Naive thymus-derived CD4-positive, alpha-beta T cell (primary cell): ENCODE measurements around the gene MRTFA. TPM values are rescaled to one million over a fixed set of nuclear protein-coding genes. Genes with fewer than 3 reads are reported as not detected.
A peak's percentile ranks its signal among the peaks of the same experiment; 100 is the strongest.

Source experiments
- ATAC-seq: fragments of 150-1000 bp; cut with Tn5 transposase; 2 replicates; pipeline ENCODE4 v1.10.0; 2021; ENCODE audit warnings: mild to moderate bottlenecking, moderate library complexity
- CTCF ChIA-PET: fragments of 350-600 bp; sonication (Branson Sonifier 250); formaldehyde crosslinking; loops from one replicate; lab custom pipeline; 2021; ENCODE audit warnings: antibody characterized with exemption; lab: Charles Lee
- POLR2A ChIA-PET: fragments of 350-600 bp; sonication (Branson Sonifier 250); formaldehyde crosslinking; loops from one replicate; lab custom pipeline; 2021; ENCODE audit warnings: antibody characterized with exemption, inconsistent platforms; lab: Charles Lee
- DNase-seq, 9 donors: peaks; one replicate each; pipeline versions ENCODE4 v3.0.0 to v3.0.0-alpha.2; 2020 to 2022; ENCODE audit warnings: mixed read lengths in 1 of 9
- H3K27ac ChIP-seq: one replicate; pipeline ENCODE4 v1.7.0; 2013; ENCODE audit warnings: mild to moderate bottlenecking, low read depth, low read length, moderate library complexity
- H3K27me3 ChIP-seq, 2 donors: one replicate each; pipeline ENCODE4 v1.7.0; 2013; ENCODE audit warnings: low read length in 2 of 2, mild to moderate bottlenecking in 2 of 2, moderate library complexity in 2 of 2; ENCODE audit not compliant: control insufficient read depth in 2 of 2, insufficient read depth in 2 of 2
- H3K36me3 ChIP-seq, 3 experiments: 1 replicate in 2 of 3; 2 replicates in 1 of 3; pipeline ENCODE4 v1.7.0; 2013; ENCODE audit warnings: low read length in 3 of 3, mild to moderate bottlenecking in 3 of 3, moderate library complexity in 1 of 3; ENCODE audit not compliant: insufficient read depth in 3 of 3, control insufficient read depth in 2 of 3
- H3K4me1 ChIP-seq, 2 donors: one replicate each; pipeline ENCODE4 v1.7.0; 2013; ENCODE audit warnings: low read length in 2 of 2, mild to moderate bottlenecking in 2 of 2, moderate library complexity in 1 of 2; ENCODE audit not compliant: control insufficient read depth in 2 of 2, insufficient read depth in 2 of 2
- H3K4me3 ChIP-seq: 2 replicates; pipeline ENCODE4 v1.7.0; 2013; ENCODE audit warnings: mild to moderate bottlenecking, low read length
- H3K9me3 ChIP-seq, 3 experiments: 1 replicate in 2 of 3; 2 replicates in 1 of 3; pipeline ENCODE4 v1.7.0; 2013; ENCODE audit warnings: low read length in 3 of 3; ENCODE audit not compliant: control insufficient read depth in 2 of 3
- H3K27ac Mint-ChIP-seq, 9 donors: one replicate each; pipeline ENCODE4 v1.8.0; 2020 to 2022; ENCODE audit warnings: mixed read lengths in 9 of 9, mild to moderate bottlenecking in 8 of 9, moderate library complexity in 5 of 9, inconsistent platforms in 2 of 9
- H3K27me3 Mint-ChIP-seq, 5 donors: one replicate each; pipeline ENCODE4 v1.8.0; 2021 to 2022; ENCODE audit warnings: mixed read lengths in 5 of 5, mild to moderate bottlenecking in 1 of 5
- H3K36me3 Mint-ChIP-seq, 5 donors: one replicate each; pipeline ENCODE4 v1.8.0; 2020 to 2022; ENCODE audit warnings: mixed read lengths in 5 of 5, mild to moderate bottlenecking in 3 of 5, inconsistent platforms in 1 of 5
- H3K4me1 Mint-ChIP-seq, 7 donors: one replicate each; pipeline ENCODE4 v1.8.0; 2020 to 2022; ENCODE audit warnings: mixed read lengths in 7 of 7, mild to moderate bottlenecking in 3 of 7, inconsistent platforms in 1 of 7
- H3K4me3 Mint-ChIP-seq, 10 donors: one replicate each; pipeline ENCODE4 v1.8.0; 2020 to 2022; ENCODE audit warnings: mild to moderate bottlenecking in 10 of 10, mixed read lengths in 10 of 10, moderate library complexity in 6 of 10, inconsistent platforms in 2 of 10
- H3K9me3 Mint-ChIP-seq, 11 donors: one replicate each; pipeline ENCODE4 v1.8.0; 2020 to 2022; ENCODE audit warnings: mixed read lengths in 11 of 11, mild to moderate bottlenecking in 4 of 11, inconsistent platforms in 1 of 11, moderate library complexity in 1 of 11
- intact Hi-C, 2 donors: fragments of 100-400 bp; cut with micrococcal nuclease; formaldehyde crosslinking; loops; one replicate each; pipeline ENCODE4 v1.15.1; 2023
- polyA plus RNA-seq, 2 donors: library from polyadenylated mRNA; unstranded; fragments of 300-500 nt; fragmentation: Illumina TruSeq; gene quantifications; one replicate each; pipeline ENCODE4 v1.2.3, GENCODE V29; 2021
- total RNA-seq, 6 experiments: library from RNA in 5 of 6; stranded (reverse) in 5 of 6; gene quantifications; 1 replicate in 5 of 6; 2 replicates in 1 of 6; pipeline ENCODE4 v1.2.3 and lab custom pipeline; 2021 to 2026

MRTFA gene
- total and polyA plus RNA-seq, 7 experiments from 2014 or later = 17.6 to 114 (median 81.5) TPM

GRCh38 chr22:40405178-40406062 lies 231.1 kb downstream of the MRTFA start:
- no peak for ATAC-seq
- no peak overlapping the region for H3K4me3 Mint-ChIP-seq
- Histone ChIP-seq H3K4me1 (peaks cover 29 to 39% of the 10 kb centered on the region in 2 donors), H3K4me3 (no peak overlapping the region), H3K27ac (no peak overlapping the region), H3K9me3 (no peaks in the 10 kb centered on the region), H3K27me3 (no peaks in the 10 kb centered on the region), H3K36me3 (peaks cover 4 to 72% (median 7%) of the 10 kb centered on the region in 3 experiments)
- H3K27me3 Mint-ChIP-seq = no peaks in the 10 kb centered on the region
- DNase-seq = no peak
- no peaks in the 10 kb centered on the region for H3K9me3 Mint-ChIP-seq
- ChIA-PET POLR2A (interaction anchor here (0.7 kb wide), 1 partner anchor 9 kb away, joined by 3 read pairs; no protein-coding TSS in a partner anchor), CTCF (interaction anchor here (0.5 to 1.0 kb wide), 2 partner anchors 10 to 122 kb away, joined by 3 to 4 read pairs; no protein-coding TSS in a partner anchor)
- peaks cover 6 to 41% (median 18%) of the 10 kb centered on the region in 5 donors for H3K36me3 Mint-ChIP-seq
- intact Hi-C loops = no loop called here
- H3K27ac Mint-ChIP-seq = peak overlapping the region in 2 of 9 donors; percentile 65 to 90
- peaks cover 31 to 40% (median 36%) of the 10 kb centered on the region in 7 donors for H3K4me1 Mint-ChIP-seq

GRCh38 chr22:40404251-40405177 lies 232.0 kb downstream of the MRTFA start:
- H3K27me3 ChIP-seq = no peaks in the 10 kb centered on the region
- Mint-ChIP-seq H3K36me3 (peaks cover 6 to 41% (median 18%) of the 10 kb centered on the region in 5 donors), H3K27ac (peak overlapping the region in 8 of 9 donors; percentile 29 to 95 (median 90)), H3K4me1 (peaks cover 39 to 49% (median 45%) of the 10 kb centered on the region in 7 donors), H3K4me3 (no peak overlapping the region), H3K9me3 (no peaks in the 10 kb centered on the region), H3K27me3 (no peaks in the 10 kb centered on the region)
- no peak overlapping the region for H3K4me3 ChIP-seq
- ChIA-PET CTCF (interaction anchor here (1.0 kb wide), 1 partner anchor 11 kb away, joined by 4 read pairs; no protein-coding TSS in a partner anchor), POLR2A (interaction anchor here (0.6 to 1.4 kb wide), 3 partner anchors 19 to 331 kb away, joined by 3 to 4 read pairs (median 3); no protein-coding TSS in a partner anchor)
- no peak overlapping the region for H3K27ac ChIP-seq
- DNase-seq = no peak
- H3K9me3 ChIP-seq = no peaks in the 10 kb centered on the region
- H3K36me3 ChIP-seq = peaks cover 4 to 63% (median 7%) of the 10 kb centered on the region in 3 experiments
- ATAC-seq = no peak
- peaks cover 37 to 48% of the 10 kb centered on the region in 2 donors for H3K4me1 ChIP-seq
- intact Hi-C loops = no loop called here

- POLR2A ChIA-PET = interaction anchor here (0.7 to 1.4 kb wide), 3 partner anchors 18 to 359 kb away, joined by 3 to 4 read pairs (median 4); no protein-coding TSS in a partner anchor
- Histone ChIP-seq H3K36me3 (peaks cover 4 to 54% (median 7%) of the 10 kb centered on the region in 3 experiments), H3K27ac (peak overlapping the region; percentile 41), H3K4me1 (peaks cover 46 to 51% of the 10 kb centered on the region in 2 donors), H3K27me3 (no peaks in the 10 kb centered on the region), H3K9me3 (no peaks in the 10 kb centered on the region), H3K4me3 (no peak overlapping the region)
- peaks cover 44 to 57% (median 49%) of the 10 kb centered on the region in 7 donors for H3K4me1 Mint-ChIP-seq
- H3K4me3 Mint-ChIP-seq = peak overlapping the region in 3 of 10 donors; percentile 32 to 83 (median 38)
- H3K27ac Mint-ChIP-seq = peak overlapping the region; percentile 45 to 95 (median 90)
- ATAC-seq (no peak), DNase-seq (no peak)
- H3K9me3 Mint-ChIP-seq = no peaks in the 10 kb centered on the region
- no peaks in the 10 kb centered on the region for H3K27me3 Mint-ChIP-seq
- H3K36me3 Mint-ChIP-seq = peaks cover 6 to 41% (median 18%) of the 10 kb centered on the region in 5 donors
- CTCF ChIA-PET = no interaction called here
- intact Hi-C loops = no loop called here
Observed at GRCh38 chr22:40403651-40404050, 232.9 kb downstream of the MRTFA start.

GRCh38 chr22:40403141-40403540 lies 233.4 kb downstream of the MRTFA start:
- H3K4me1 Mint-ChIP-seq = peaks cover 46 to 62% (median 53%) of the 10 kb centered on the region in 7 donors
- POLR2A ChIA-PET = interaction anchor here (1.0 to 1.1 kb wide), 2 partner anchors 9 to 359 kb away, joined by 3 to 4 read pairs; no protein-coding TSS in a partner anchor
- no peak overlapping the region for H3K4me3 ChIP-seq
- H3K27me3 Mint-ChIP-seq = no peaks in the 10 kb centered on the region
- peaks cover 6 to 41% (median 18%) of the 10 kb centered on the region in 5 donors for H3K36me3 Mint-ChIP-seq
- intact Hi-C loops = no loop called here
- H3K27ac ChIP-seq = peak overlapping the region; percentile 26
- H3K9me3 Mint-ChIP-seq = no peaks in the 10 kb centered on the region
- H3K4me3 Mint-ChIP-seq = peak overlapping the region in 4 of 10 donors; percentile 19 to 83 (median 40)
- H3K27me3 ChIP-seq = no peaks in the 10 kb centered on the region
- ATAC-seq (no peak), DNase-seq (no peak)
- H3K4me1 ChIP-seq = peaks cover 51% of the 10 kb centered on the region in 2 donors
- H3K27ac Mint-ChIP-seq = peak overlapping the region in 8 of 9 donors; percentile 67 to 95 (median 92)
- no peaks in the 10 kb centered on the region for H3K9me3 ChIP-seq
- CTCF ChIA-PET = no interaction called here
- peaks cover 4 to 49% (median 7%) of the 10 kb centered on the region in 3 experiments for H3K36me3 ChIP-seq

- intact Hi-C loops = loop anchor here in 1 of 2 donors (2.0 kb wide), 1 partner anchor 13 kb away; no protein-coding TSS in a partner anchor
- no peak for DNase-seq
- POLR2A ChIA-PET = interaction anchor here (0.5 to 4.2 kb wide), 5 partner anchors 10 to 1297 kb away, joined by 3 to 13 read pairs (median 4); partner anchors contain the start of genes MEI1 and SGSM3
- peaks cover 4 to 37% (median 7%) of the 10 kb centered on the region in 3 experiments for H3K36me3 ChIP-seq
- H3K4me3 ChIP-seq = peak overlapping the region; percentile 14
- peaks cover 51 to 74% (median 64%) of the 10 kb centered on the region in 7 donors for H3K4me1 Mint-ChIP-seq
- no peak for ATAC-seq
- no peaks in the 10 kb centered on the region for H3K27me3 ChIP-seq
- no peaks in the 10 kb centered on the region for H3K27me3 Mint-ChIP-seq
- H3K9me3 Mint-ChIP-seq = no peaks in the 10 kb centered on the region
- CTCF ChIA-PET = interaction anchor here (0.7 kb wide), 1 partner anchor 114 kb away, joined by 3 read pairs; no protein-coding TSS in a partner anchor
- H3K4me1 ChIP-seq = peaks cover 51 to 60% of the 10 kb centered on the region in 2 donors
- H3K9me3 ChIP-seq = no peaks in the 10 kb centered on the region
- peak overlapping the region; percentile 71 to 87 (median 79) for H3K4me3 Mint-ChIP-seq
- peaks cover 6 to 40% (median 18%) of the 10 kb centered on the region in 5 donors for H3K36me3 Mint-ChIP-seq
- peak overlapping the region; percentile 66 for H3K27ac ChIP-seq
- peak overlapping the region; percentile 79 to 95 (median 92) for H3K27ac Mint-ChIP-seq
Observed at GRCh38 chr22:40401981-40402406, 234.5 kb downstream of the MRTFA start.
